Activated CD8-positive, alpha-beta T cell treated with anti-CD3 and anti-CD28 coated beads for 36 hours (primary cell): ENCODE measurements around the gene EDN2. TPM values are rescaled to one million over a fixed set of nuclear protein-coding genes. Genes with fewer than 3 reads are reported as not detected.

Experiments used
- ATAC-seq: fragments of 200-7000 bp; cut with Tn5 transposase; one replicate; pipeline ENCODE4 v1.10.0; 2021; ENCODE audit warnings: mild to moderate bottlenecking, moderate library complexity
- CTCF ChIA-PET: fragments of 350-600 bp; sonication (Branson Sonifier 250); formaldehyde crosslinking; loops from one replicate; lab custom pipeline; 2021; ENCODE audit warnings: antibody characterized with exemption; lab: Charles Lee
- POLR2A ChIA-PET: fragments of 350-600 bp; sonication (Branson Sonifier 250); formaldehyde crosslinking; loops from one replicate; lab custom pipeline; 2021; ENCODE audit warnings: antibody characterized with exemption; lab: Charles Lee
- DNase-seq: peaks from one replicate; pipeline ENCODE4 v3.0.0-alpha.2; 2020
- H3K27ac Mint-ChIP-seq: one replicate; pipeline ENCODE4 v1.8.0; 2021; ENCODE audit warnings: mild to moderate bottlenecking, mixed read lengths
- H3K27me3 Mint-ChIP-seq: one replicate; pipeline ENCODE4 v1.8.0; 2021; ENCODE audit warnings: mixed read lengths
- H3K36me3 Mint-ChIP-seq: one replicate; pipeline ENCODE4 v1.8.0; 2021; ENCODE audit warnings: low read depth, mixed read lengths
- H3K4me1 Mint-ChIP-seq: one replicate; pipeline ENCODE4 v1.8.0; 2021; ENCODE audit warnings: low read depth, mixed read lengths
- H3K4me3 Mint-ChIP-seq: one replicate; pipeline ENCODE4 v1.8.0; 2021; ENCODE audit warnings: mild to moderate bottlenecking, moderate library complexity, mixed read lengths
- H3K9me3 Mint-ChIP-seq: one replicate; pipeline ENCODE4 v1.8.0; 2021; ENCODE audit warnings: mixed read lengths
- intact Hi-C: fragments of 100-400 bp; cut with micrococcal nuclease; formaldehyde crosslinking; loops from one replicate; pipeline ENCODE4 v1.10.0; 2022
- total RNA-seq, 2 experiments: library from RNA; stranded (reverse); gene quantifications; one replicate each; pipeline ENCODE4 v1.2.3, GENCODE V29; 2021
- TF ChIP-seq, protein P1 (sequence below): fragments of 200-600 bp; IDR thresholded peaks from one replicate; pipeline ENCODE4 v1.8.0; 2022; ENCODE audit warnings: antibody characterized with exemption, mild to moderate bottlenecking

EDN2 gene
- total RNA-seq, 2 experiments from 2014 or later = not detected

- POLR2A ChIA-PET = no interaction called here
- no peak for ATAC-seq
- CTCF ChIA-PET = no interaction called here
- no peaks in the 10 kb centered on the region for H3K4me1 Mint-ChIP-seq
- DNase-seq = no peak
- TF ChIP-seq, protein P1, sequence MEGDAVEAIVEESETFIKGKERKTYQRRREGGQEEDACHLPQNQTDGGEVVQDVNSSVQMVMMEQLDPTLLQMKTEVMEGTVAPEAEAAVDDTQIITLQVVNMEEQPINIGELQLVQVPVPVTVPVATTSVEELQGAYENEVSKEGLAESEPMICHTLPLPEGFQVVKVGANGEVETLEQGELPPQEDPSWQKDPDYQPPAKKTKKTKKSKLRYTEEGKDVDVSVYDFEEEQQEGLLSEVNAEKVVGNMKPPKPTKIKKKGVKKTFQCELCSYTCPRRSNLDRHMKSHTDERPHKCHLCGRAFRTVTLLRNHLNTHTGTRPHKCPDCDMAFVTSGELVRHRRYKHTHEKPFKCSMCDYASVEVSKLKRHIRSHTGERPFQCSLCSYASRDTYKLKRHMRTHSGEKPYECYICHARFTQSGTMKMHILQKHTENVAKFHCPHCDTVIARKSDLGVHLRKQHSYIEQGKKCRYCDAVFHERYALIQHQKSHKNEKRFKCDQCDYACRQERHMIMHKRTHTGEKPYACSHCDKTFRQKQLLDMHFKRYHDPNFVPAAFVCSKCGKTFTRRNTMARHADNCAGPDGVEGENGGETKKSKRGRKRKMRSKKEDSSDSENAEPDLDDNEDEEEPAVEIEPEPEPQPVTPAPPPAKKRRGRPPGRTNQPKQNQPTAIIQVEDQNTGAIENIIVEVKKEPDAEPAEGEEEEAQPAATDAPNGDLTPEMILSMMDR = no peak
- intact Hi-C loops = no loop called here
- H3K9me3 Mint-ChIP-seq = no peaks in the 10 kb centered on the region
- H3K27ac Mint-ChIP-seq = no peak overlapping the region
- no peaks in the 10 kb centered on the region for H3K27me3 Mint-ChIP-seq
- H3K4me3 Mint-ChIP-seq = no peak overlapping the region
- no peaks in the 10 kb centered on the region for H3K36me3 Mint-ChIP-seq
Observed at GRCh38 chr1:41504114-41505035, 19.9 kb upstream of the EDN2 start.

- H3K4me3 Mint-ChIP-seq = no peak overlapping the region
- TF ChIP-seq, protein P1 = no peak
- CTCF ChIA-PET = no interaction called here
- intact Hi-C loops = no loop called here
- H3K9me3 Mint-ChIP-seq = no peaks in the 10 kb centered on the region
- H3K4me1 Mint-ChIP-seq = no peaks in the 10 kb centered on the region
- DNase-seq = no peak
- no peaks in the 10 kb centered on the region for H3K27me3 Mint-ChIP-seq
- no peak for ATAC-seq
- H3K27ac Mint-ChIP-seq = no peak overlapping the region
- POLR2A ChIA-PET = no interaction called here
- H3K36me3 Mint-ChIP-seq = no peaks in the 10 kb centered on the region
Observed at GRCh38 chr1:41503538-41504113, 19.1 kb upstream of the EDN2 start.

- H3K27ac Mint-ChIP-seq = no peak overlapping the region
- TF ChIP-seq, protein P1 = no peak
- no peaks in the 10 kb centered on the region for H3K27me3 Mint-ChIP-seq
- no peak for ATAC-seq
- no peak for DNase-seq
- no peaks in the 10 kb centered on the region for H3K4me1 Mint-ChIP-seq
- ChIA-PET POLR2A (no interaction called here), CTCF (no interaction called here)
- H3K9me3 Mint-ChIP-seq = no peaks in the 10 kb centered on the region
- intact Hi-C loops = no loop called here
- no peak overlapping the region for H3K4me3 Mint-ChIP-seq
- H3K36me3 Mint-ChIP-seq = no peaks in the 10 kb centered on the region
Observed at GRCh38 chr1:41502912-41503311, 18.4 kb upstream of the EDN2 start.

GRCh38 chr1:41501581-41501980 is 17.1 kb upstream of the EDN2 start:
- ChIA-PET CTCF (no interaction called here), POLR2A (no interaction called here)
- Mint-ChIP-seq H3K36me3 (no peaks in the 10 kb centered on the region), H3K4me1 (no peaks in the 10 kb centered on the region), H3K27me3 (peaks cover 4% of the 10 kb centered on the region), H3K9me3 (no peaks in the 10 kb centered on the region), H3K27ac (no peak overlapping the region), H3K4me3 (no peak overlapping the region)
- intact Hi-C loops = no loop called here
- DNase-seq (no peak), ATAC-seq (no peak)
- TF ChIP-seq, protein P1 = no peak

GRCh38 chr1:41500781-41501518 is 16.5 kb upstream of the EDN2 start:
- no peaks in the 10 kb centered on the region for H3K36me3 Mint-ChIP-seq
- H3K4me1 Mint-ChIP-seq = no peaks in the 10 kb centered on the region
- POLR2A ChIA-PET = no interaction called here
- DNase-seq (no peak), ATAC-seq (no peak)
- TF ChIP-seq, protein P1 = no peak
- no peaks in the 10 kb centered on the region for H3K9me3 Mint-ChIP-seq
- H3K27me3 Mint-ChIP-seq = peaks cover 4% of the 10 kb centered on the region
- intact Hi-C loops = no loop called here
- no peak overlapping the region for H3K27ac Mint-ChIP-seq
- H3K4me3 Mint-ChIP-seq = no peak overlapping the region
- CTCF ChIA-PET = no interaction called here
